GM21717 (cell line): Measurements from ENCODE around the gene RUVBL1.

ENCODE experiments used
- ATAC-seq: cut with Tn5 transposase; IDR thresholded peaks from one replicate; pipeline ENCODE4 v1.9.1; 2021; ENCODE audit warnings: mild to moderate bottlenecking, moderate library complexity; ENCODE audit not compliant: unreplicated experiment

Gene RUVBL1

DNA sequence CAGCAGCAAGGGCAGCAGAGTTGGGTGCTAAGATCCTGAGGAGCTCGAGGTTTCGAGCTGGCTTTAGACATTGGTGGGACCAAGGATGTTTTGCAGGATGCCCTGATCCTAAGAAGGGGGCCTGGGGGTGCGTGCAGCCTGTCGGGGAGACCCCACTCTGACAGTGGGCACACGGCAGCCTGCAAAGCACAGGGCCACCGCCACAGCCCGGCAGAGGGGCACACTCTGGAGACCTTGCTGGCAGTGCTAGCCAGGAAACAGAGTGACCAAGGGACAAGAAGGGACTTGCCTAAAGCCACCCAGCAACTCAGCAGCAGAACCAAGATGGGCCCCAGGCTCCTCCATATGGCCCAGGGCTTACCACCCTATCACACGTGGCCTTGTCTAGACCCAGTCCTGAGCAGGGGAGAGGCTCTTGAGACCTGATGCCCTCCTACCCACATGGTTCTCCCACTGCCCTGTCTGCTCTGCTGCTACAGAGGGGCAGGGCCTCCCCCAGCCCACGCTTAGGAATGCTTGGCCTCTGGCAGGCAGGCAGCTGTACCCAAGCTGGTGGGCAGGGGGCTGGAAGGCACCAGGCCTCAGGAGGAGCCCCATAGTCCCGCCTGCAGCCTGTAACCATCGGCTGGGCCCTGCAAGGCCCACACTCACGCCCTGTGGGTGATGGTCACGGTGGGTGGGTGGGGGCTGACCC is 52.6 kb downstream of the RUVBL1 start:
- no peak for ATAC-seq

DNA sequence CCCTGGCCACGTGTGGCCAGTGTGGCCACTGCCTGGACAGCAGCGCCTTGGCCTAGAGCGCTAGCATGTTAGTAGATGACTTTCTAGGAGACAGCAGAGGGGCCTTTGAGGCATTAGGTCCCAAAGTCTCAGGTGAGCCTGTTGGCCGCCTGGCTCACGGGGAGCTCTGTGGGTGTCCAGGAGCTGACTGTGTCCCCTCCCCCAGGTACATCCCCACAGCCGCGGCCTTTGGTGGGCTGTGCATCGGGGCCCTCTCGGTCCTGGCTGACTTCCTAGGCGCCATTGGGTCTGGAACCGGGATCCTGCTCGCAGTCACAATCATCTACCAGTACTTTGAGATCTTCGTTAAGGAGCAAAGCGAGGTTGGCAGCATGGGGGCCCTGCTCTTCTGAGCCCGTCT is 54.3 kb downstream of the RUVBL1 start:
- ATAC-seq = no peak

DNA sequence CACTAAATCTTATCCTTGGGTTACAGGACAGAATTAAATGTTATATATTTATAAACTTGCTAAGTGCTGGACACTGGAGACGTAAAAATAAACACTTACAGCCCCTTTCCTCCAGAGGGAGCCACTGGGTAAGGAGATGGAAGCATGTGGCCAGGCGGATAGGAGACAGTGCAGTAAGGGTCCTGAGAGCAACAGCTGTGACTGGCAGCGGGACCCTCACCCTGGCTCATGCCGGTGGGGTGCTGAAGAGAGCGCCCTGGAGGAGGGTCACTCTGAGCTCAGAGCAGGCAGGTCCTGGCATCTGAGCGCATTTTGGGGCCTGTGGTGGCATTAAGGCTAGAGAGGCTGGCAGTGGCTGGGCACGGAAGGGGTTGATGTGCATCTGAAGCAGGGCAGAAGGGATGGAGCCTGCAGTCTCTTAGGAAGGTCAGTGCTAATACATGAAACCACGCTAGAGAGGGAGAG is 55.4 kb downstream of the RUVBL1 start:
- no peak for ATAC-seq

DNA sequence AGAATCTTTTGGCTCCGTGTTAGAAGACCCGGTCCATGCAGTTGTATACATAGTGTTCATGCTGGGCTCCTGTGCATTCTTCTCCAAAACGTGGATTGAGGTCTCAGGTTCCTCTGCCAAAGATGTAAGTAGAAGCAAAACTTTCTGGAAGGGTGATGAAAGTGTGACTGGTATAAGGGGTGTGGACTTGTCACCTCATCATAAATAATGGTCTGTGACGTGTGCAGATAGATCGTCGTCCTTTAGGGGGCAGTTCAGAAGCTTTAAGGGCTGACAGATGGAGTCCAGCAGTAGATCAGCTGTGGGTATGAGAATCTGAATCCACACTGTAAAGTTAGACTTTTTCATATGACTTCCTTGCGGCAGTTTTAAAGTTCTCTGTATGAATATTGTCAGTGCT is 56.1 kb downstream of the RUVBL1 start:
- no peak for ATAC-seq

DNA sequence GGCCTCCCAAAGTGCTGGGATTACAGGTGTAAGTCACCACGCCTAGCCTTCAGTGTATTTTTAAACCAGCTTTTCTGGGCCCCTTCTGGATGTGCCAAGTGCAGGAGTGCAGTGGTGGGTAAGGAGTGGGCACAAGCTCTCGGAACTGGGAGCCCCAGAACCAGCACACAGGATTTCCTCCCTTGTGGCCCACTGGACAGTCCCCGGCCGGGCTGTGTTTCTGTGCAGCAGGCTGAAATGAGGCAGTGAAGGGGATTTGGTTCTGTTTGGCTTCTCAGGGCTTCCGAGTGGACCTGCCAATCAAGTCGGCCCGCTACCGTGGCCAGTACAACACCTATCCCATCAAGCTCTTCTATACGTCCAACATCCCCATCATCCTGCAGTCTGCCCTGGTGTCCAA is 56.9 kb downstream of the RUVBL1 start:
- no peak for ATAC-seq

DNA sequence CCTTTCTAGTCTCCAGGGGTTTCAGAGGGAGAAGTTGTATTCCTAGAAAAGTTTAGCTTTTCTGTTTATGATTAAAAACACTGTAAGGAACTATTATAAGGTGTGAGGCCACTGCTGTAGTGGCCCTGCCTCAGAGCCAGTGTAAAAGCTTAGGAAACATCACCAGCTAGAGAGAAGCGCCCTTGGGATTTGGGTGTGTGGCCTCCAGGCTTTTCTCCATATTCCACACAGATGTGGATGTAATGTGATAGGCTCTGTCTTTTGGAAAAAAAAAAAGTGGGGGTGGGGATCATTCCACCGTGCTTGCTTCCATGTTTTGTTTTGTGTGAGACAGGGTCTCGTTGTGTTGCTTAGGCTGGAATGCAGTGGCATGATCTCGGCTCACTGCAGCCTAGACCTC is 57.5 kb downstream of the RUVBL1 start:
- no peak for ATAC-seq

DNA sequence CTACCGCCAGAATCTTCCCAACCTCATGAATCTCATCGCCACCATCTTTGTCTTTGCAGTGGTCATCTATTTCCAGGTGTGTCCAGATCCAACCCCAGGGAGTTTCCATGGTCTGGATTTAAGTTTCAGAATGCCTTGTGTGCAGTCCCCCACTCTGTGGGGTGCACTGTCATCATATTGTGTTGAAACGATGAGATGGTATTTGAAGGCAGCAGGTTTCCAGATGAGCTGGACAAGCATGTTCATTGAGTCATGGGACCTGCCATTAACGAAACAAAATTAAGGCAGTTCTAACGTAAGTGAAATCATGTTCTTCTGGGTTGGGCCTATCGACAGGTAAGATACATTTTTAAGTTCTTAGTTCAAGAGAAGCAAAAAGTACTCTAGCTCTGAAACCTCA is 58.6 kb downstream of the RUVBL1 start:
- ATAC-seq = no peak

DNA sequence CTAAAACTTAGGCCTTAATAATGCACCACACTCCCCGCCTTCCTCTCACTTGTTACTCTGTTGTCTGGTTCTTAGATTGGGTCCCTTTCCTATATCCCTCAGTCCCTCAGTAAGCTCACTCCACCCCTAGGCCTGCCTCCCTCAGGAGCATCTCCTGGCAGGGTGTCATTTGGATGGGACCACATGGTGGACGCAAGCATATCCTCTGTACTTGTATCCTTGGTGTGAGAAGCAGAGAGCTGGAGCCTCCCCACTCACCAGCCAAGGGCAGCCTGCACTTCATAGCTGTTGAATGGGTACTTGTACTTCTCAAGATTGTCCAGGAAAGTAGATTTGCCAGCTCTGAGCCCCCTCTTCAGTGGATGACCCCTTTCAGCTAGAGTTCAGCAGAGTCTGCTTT is 59.7 kb downstream of the RUVBL1 start:
- no peak for ATAC-seq

DNA sequence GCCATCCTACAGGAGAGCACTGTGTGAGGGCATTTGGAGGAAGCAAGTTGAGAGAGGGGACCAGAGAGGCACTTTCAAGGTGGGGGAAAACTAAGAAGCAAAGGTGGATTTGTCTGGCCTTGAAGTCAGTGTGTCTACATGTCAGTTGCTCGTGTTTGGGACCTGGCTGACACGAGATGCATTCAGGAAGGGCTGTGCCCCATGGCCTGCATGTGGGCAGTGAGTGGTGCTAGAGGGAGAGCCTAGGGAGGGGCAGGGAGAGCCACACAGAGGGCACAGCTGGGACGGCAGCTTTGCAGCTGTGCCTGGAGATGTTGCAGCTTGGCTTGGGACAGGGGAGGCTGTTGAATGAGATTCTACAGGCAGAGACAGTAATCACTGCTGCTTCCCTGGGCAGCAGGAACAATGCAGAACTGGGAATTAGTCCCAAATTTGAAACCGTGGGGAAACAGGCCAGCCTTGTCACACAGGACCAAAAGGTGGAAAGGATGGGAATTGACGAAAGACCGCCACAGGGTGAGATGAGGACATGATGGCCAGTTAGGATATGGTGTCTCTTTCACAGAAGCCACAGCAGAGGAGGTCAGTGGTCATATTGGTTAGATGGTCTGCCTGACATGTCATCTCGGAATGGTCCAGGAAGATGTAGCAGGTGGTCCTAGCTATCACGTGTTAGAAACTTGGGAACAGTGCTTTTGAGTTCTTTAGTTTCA is 61.4 kb downstream of the RUVBL1 start:
- no peak for ATAC-seq

DNA sequence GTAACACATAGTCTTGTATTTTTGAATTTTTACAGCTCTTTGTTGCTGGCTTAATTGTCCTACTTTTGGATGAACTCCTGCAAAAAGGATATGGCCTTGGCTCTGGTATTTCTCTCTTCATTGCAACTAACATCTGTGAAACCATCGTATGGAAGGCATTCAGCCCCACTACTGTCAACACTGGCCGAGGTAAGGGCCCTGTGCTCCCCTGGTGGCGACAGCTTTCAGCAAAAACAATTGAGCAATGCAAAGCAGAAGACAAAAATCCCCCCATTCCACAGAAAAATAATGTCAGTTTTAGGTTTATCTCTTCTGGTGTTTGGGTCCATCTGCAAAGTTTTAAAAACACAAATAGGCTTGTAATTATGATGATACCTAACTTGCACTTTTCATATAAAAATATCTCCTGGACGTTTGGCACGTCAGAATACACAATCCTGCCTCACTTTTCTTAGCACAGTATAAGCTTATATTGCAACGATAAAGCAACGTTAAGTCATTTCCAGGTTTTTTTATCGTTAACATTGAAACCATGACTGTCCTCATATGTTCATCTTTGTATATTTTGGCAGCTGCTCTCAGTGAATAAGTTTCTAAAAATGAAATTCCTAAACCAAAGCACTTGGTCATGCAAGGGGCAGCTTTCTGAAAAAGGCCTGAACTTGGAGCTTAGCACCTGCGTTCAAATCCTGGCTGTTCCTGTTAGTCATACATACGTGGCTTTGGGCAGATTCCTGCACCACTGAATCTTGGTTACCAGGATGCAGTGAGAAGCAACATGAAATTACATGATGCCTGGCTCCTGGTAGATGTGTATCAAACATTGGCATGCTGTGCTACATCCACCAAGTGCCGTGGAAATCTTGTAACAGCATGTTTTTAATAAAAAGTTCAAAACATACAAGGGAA is 62.9 kb downstream of the RUVBL1 start:
- no peak for ATAC-seq

DNA sequence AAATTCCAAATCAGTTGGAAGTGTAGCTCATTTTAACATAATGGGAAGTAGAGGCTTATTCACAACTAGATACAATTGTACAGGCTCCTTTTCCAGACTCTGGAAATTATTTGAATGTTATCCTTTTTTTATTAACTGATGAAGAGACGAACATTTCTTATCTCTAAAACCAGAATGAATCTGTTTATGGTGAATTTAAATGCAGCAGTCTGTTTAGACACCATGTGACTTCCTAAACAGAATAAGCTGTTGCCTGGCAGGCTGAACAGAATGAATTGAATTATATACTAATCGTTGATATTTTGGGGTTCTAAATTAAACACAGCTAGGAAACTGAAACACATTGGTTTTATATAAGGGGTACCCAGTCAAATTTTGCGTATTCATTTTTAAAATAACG is 67.4 kb downstream of the RUVBL1 start:
- no peak for ATAC-seq

DNA sequence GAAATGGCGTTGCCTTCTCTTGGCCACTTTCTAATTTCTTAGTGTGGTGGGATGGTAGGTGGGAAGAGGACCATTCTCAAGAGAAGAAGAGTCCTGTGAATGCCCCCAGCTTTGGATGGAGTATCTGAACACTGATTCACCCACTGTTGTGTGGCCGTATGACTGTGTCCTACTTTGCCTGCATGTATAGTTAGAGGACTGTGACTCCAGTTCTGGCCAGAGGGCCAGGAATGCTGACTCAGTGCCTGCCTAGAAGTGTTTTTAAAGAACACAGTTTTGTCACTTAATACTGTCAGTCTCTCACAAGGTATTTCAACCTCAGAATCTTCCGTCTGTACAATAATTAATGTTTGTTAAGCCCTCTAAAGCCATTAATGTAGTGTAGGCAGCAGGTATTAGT is 69.2 kb downstream of the RUVBL1 start:
- no peak for ATAC-seq

DNA sequence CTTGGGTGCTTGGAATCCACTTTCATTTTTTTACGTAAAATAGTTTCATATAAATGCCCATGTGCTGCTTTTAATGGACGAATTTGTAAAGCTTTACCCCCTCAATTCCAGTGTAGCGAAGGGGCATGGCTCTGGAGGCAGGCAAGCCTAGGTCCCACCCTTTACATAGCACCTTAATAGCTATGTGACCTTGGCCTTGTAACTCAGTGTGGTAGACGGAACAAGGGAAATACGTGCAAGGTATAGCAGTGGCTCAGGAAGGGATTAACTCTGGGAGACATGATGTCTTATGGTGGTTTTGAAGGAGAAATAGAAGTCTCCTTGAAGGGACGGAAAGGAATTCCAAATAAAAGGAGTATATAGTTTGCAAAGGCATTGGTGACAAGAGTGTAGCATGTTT is 70.0 kb downstream of the RUVBL1 start:
- no peak for ATAC-seq

DNA sequence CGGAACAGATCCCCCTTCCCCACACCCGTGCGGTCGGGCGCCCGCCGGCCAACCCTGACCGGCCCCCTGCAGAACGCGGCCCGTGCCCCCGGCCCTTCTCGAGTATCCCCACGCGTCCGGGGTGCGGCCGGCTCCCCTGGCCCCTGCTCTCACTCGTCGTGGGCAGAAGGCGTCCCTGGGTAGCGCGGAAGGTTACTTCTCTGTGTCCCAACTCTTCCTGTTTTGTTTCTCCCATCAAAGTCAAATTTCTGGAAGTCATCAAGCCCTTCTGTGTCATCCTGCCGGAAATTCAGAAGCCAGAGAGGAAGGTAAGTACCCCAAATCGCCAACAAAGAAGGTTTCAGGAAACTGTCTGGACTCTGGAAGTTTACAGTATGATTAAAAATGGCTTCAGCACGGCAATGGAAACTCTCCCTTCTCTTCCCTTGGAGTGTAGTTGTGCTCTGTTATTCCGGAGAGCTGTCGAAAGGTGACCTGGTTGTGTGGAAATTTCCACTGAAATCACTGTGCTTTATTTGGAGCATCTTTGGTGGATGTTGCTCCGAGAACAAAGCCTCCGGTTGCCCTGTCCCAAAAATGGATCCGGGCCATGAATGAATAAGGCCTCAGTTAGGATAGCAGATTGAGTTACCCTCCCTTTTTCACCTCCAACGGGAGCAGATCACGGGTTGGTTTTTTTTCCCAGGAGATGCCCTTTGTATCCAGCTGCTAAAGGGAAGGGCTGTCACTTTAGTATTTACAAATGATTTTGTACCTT is 70.8 kb downstream of the RUVBL1 start:
- peak; percentile 28 for ATAC-seq

DNA sequence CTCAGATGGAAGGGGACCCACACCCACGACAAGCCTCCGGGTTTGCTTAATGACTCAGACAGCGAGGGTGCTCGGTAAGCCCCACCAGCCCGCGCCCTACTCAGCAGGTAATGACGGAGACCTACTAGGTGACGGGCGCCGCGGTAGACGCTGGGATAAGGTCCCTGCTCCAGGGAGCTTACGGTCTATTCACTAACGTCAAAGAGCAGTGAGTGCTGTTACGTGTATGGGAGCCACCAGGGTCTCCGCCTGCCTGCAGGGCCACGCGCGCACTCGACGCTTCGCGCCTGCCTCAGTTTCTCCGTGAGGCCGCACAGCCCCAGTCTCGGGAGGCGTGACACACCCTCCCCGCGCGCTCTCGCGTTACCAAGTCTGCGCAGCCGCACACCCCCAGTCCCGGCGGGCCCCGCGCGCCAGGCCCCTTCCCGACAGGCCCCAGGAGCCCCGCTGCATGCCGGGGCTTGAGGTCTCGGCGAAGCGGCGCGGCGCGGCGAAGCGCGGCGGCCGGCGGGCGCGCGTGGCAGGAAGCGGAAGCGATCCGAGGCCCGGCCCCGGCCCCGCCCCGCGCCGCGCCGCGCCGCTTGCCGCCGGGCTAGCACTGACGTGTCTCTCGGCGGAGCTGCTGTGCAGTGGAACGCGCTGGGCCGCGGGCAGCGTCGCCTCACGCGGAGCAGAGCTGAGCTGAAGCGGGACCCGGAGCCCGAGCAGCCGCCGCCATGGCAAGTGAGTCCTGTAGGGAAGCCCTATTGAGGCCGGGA is 71.6 kb downstream of the RUVBL1 start, which contains the start of gene SEC61A1:
SEC61A1 (plus strand) TSS at position 601 of the 758 bp plus-strand sequence; CDS start at position 717, 116 bp downstream.
- ATAC-seq = peak; percentile 88

DNA sequence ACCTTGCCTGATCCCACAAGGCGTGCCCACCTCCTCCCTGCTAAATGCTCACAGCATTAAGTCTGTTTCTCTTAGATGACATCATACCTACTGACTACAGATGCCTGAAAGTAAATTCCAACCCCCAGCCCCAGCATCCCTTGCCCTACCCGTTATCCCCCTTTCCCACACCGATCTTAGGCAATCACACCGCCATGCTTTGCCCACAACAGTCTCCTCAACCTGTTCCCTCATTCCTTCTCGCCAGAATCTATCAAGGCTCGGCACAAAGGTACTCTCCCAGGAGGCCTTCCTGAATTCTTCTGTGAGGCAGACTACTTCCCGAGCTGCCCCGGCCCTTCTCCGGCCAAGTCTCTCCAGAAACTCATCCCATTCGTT is 72.2 kb downstream of the RUVBL1 start:
- no peak for ATAC-seq

DNA sequence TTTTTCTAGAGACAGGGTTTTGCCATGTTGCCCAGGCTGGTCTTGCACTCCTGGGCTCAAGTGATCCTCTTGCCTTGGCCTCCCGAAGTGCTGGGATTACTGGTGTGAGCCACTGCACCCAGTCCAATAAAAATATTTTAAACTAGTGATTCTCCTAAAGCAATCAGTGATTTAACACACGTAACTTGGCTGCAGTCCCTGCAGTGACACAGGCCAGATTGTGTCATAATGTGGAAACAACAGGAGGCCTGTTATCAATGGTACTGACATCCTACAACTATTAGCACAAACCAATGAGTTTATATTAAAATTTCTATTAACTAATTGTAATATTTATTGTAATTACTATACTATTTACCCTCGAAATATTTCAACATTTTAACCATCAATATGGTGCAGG is 73.0 kb downstream of the RUVBL1 start:
- ATAC-seq = no peak

DNA sequence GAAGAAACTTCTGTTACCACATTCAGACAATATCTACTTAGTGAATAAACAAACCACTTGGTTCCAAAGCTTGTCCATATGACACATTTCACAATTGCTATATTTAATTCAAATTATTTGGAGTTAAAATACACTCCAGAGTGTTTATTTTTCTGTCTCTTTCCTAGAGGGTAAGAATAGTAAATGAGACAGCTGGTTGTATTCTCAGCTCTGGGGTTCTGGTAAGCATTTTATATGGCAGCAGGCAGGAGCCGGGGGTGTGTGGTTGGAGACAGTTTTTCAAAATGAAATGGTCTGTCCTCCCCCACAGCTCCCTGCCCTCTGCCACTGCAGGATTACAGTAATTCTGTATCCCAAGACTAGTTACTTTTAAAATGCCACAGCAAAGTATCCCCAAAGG is 82.3 kb downstream of the RUVBL1 start:
- ATAC-seq = no peak

DNA sequence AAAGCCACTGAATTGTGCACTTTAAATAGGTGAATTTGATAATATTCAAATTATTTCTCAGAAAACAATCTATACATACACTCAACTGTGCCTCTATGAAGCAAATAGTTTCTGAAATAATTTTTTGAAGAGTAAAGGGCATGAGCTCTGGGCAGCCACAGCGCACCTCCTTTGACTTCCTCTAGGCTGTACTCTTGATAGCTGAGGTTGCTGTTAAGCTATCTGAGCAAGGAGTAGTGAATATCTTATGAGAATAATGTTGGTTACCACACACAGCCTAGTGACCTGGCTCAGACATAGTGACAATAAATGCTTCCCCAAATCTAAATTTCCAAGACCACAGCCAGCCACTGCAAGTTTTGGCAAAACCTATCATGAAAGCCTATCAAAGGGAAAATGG is 83.0 kb downstream of the RUVBL1 start:
- ATAC-seq = no peak

DNA sequence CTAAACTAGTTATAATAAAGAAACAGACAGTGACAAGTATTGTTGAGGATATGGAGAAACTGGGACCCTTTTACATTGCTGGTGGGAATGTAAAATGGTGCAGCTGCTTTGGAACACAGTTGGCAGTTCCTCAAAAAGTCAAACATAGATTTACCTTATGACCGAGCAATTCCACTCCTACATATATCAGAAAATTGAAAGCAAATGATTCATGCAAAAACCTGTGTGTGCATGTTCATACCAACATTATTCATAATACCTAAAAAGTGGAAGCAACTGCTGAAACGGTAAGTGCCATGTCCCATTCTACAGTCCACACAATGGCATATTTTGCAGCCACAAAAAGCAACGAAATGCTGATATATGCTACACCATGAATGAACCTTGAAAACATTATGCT is 83.6 kb downstream of the RUVBL1 start:
- no peak for ATAC-seq
